ENCODE measurements around the gene SPSB1. TPM values are rescaled to one million over a fixed set of nuclear protein-coding genes. Genes with fewer than 3 reads are reported as not detected.

The SPSB1 gene
- total RNA-seq, 4 donors from 2014 or later: 28.3 to 49.2 (median 42.1) TPM

- no peak for DNase-seq (ENCODE audit: low spot score in 2 of 2)
- H3K9me3 ChIP-seq: no peaks in the 10 kb centered on the region
- H3K36me3 ChIP-seq: no peaks in the 10 kb centered on the region
- H3K27ac ChIP-seq: no peak overlapping the region
- no peak overlapping the region for H3K4me3 ChIP-seq
- TF ChIP-seq POLR2A (IDR thresholded peaks at IDR 0.05) (no peak), POLR2AphosphoS5 (IDR thresholded peaks at IDR 0.05) (no peak), CTCF (IDR thresholded peaks at IDR 0.05) (no peak), EP300 (IDR thresholded peaks at IDR 0.05) (no peak)
- WGBS: 83% methylated on average over 7 of the region's 8 CpGs
- H3K4me1 ChIP-seq: peaks cover 44% of the 10 kb centered on the region
- no peaks in the 10 kb centered on the region for H3K27me3 ChIP-seq
These were observed 21.4 kb downstream of the SPSB1 start for GRCh38 chr1:9314111-9314510.

DNA sequence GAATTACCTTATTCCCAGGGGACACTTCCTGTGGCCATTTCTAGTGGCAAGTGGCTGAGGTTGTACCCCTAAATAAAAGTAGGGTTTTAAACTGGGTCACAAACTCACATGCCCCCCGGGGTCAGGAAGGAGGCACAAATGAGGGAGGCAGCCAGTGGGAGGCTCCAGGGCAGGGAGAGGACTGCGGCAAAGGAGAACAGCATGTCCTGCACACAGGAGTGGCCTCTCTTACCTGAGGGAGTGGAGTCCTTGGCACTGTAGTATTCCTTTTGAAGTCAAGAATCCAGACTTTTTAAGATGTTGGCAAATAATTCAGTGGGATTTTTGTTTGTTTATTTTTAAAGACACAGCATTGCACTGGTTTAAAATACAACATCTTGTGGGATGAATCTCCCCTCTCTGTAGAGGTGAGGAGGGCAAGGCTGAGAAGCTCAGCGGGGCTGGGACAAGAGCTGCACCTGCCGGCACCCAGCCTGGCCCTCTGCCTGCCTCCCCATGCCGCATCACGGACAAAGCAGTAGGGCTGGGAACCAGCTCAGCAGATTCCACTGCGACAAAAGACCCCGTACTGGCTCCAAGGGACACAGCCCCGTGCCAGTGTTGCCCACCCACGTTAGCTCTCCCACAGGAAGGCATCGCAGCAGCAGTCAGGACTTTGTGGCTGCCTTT is 22.2 kb downstream of the SPSB1 start:
- no peak for TF ChIP-seq POLR2AphosphoS5 (IDR thresholded peaks at IDR 0.05)
- no peak for TF ChIP-seq CTCF (IDR thresholded peaks at IDR 0.05)
- no peak for TF ChIP-seq POLR2A (IDR thresholded peaks at IDR 0.05)
- no peak for TF ChIP-seq EP300 (IDR thresholded peaks at IDR 0.05)
- peaks cover 3% of the 10 kb centered on the region for H3K36me3 ChIP-seq
- peak overlapping the region; percentile 57 for H3K27ac ChIP-seq
- WGBS: 87% methylated on average over 11 of the region's 11 CpGs
- H3K27me3 ChIP-seq: no peaks in the 10 kb centered on the region
- no peaks in the 10 kb centered on the region for H3K9me3 ChIP-seq
- no peak overlapping the region for H3K4me3 ChIP-seq
- DNase-seq (ENCODE audit: low spot score in 2 of 2): no peak
- peaks cover 52% of the 10 kb centered on the region for H3K4me1 ChIP-seq

GRCh38 chr1:9315411-9316079 is 22.9 kb downstream of the SPSB1 start:
- Histone ChIP-seq H3K27me3 (no peaks in the 10 kb centered on the region), H3K9me3 (no peaks in the 10 kb centered on the region), H3K4me1 (peaks cover 59% of the 10 kb centered on the region), H3K36me3 (peaks cover 3% of the 10 kb centered on the region), H3K4me3 (no peak overlapping the region), H3K27ac (peak overlapping the region; percentile 57)
- no peak for DNase-seq (ENCODE audit: low spot score in 2 of 2)
- TF ChIP-seq EP300 (IDR thresholded peaks at IDR 0.05): no peak
- no peak for TF ChIP-seq POLR2AphosphoS5 (IDR thresholded peaks at IDR 0.05)
- no peak for TF ChIP-seq CTCF (IDR thresholded peaks at IDR 0.05)
- TF ChIP-seq POLR2A (IDR thresholded peaks at IDR 0.05): no peak
- WGBS: 45% methylated on average over 20 of the region's 20 CpGs

GRCh38 chr1:9316080-9316444 is 23.4 kb downstream of the SPSB1 start:
- H3K27me3 ChIP-seq: no peaks in the 10 kb centered on the region
- WGBS: 80% methylated on average over 2 of the region's 7 CpGs
- H3K4me1 ChIP-seq: peaks cover 64% of the 10 kb centered on the region
- no peak for DNase-seq (ENCODE audit: low spot score in 2 of 2)
- no peak overlapping the region for H3K4me3 ChIP-seq
- TF ChIP-seq POLR2A (IDR thresholded peaks at IDR 0.05): no peak
- no peak for TF ChIP-seq CTCF (IDR thresholded peaks at IDR 0.05)
- no peak for TF ChIP-seq POLR2AphosphoS5 (IDR thresholded peaks at IDR 0.05)
- TF ChIP-seq EP300 (IDR thresholded peaks at IDR 0.05): no peak
- H3K36me3 ChIP-seq: peaks cover 3% of the 10 kb centered on the region
- H3K27ac ChIP-seq: peak overlapping the region; percentile 57
- H3K9me3 ChIP-seq: no peaks in the 10 kb centered on the region

GRCh38 chr1:9316512-9316911 is 23.8 kb downstream of the SPSB1 start:
- Histone ChIP-seq H3K27ac (no peak overlapping the region), H3K36me3 (peaks cover 3% of the 10 kb centered on the region), H3K4me1 (peaks cover 66% of the 10 kb centered on the region), H3K27me3 (no peaks in the 10 kb centered on the region), H3K4me3 (no peak overlapping the region), H3K9me3 (no peaks in the 10 kb centered on the region)
- 97% methylated on average over 12 of the region's 24 CpGs for WGBS
- no peak for DNase-seq (ENCODE audit: low spot score in 2 of 2)
- TF ChIP-seq EP300 (IDR thresholded peaks at IDR 0.05) (no peak), POLR2A (IDR thresholded peaks at IDR 0.05) (no peak), POLR2AphosphoS5 (IDR thresholded peaks at IDR 0.05) (no peak), CTCF (IDR thresholded peaks at IDR 0.05) (no peak)
